T-helper 2 cell treated with Interferon-gamma antibody and Interleukin-4, amounts not matched to agents 5 μg/mL and 100 μg/mL, for 36 hours (primary cell): Measurements from ENCODE around the gene CAPN8.

Source experiments
- DNase-seq: peaks from one replicate; pipeline ENCODE4 v3.0.0; 2021; ENCODE audit warnings: low spot score
- H3K27ac Mint-ChIP-seq: one replicate; pipeline ENCODE4 v1.8.0; 2021; ENCODE audit warnings: mild to moderate bottlenecking, mixed read lengths
- H3K27me3 Mint-ChIP-seq: one replicate; pipeline ENCODE4 v1.8.0; 2021; ENCODE audit warnings: low read depth, mixed read lengths
- H3K36me3 Mint-ChIP-seq: one replicate; pipeline ENCODE4 v1.8.0; 2021; ENCODE audit warnings: low read depth, mixed read lengths
- H3K4me1 Mint-ChIP-seq: one replicate; pipeline ENCODE4 v1.8.0; 2021; ENCODE audit warnings: low read depth, mixed read lengths
- H3K4me3 Mint-ChIP-seq: one replicate; pipeline ENCODE4 v1.8.0; 2022; ENCODE audit warnings: mild to moderate bottlenecking, moderate library complexity, mixed read lengths
- H3K9me3 Mint-ChIP-seq: one replicate; pipeline ENCODE4 v1.8.0; 2021; ENCODE audit warnings: mixed read lengths

CAPN8 gene

GRCh38 chr1:223683586-223684487, 18.3 kb upstream of the CAPN8 start:
- Mint-ChIP-seq H3K36me3 (no peaks in the 10 kb centered on the region), H3K9me3 (no peaks in the 10 kb centered on the region), H3K27ac (no peak overlapping the region), H3K27me3 (peaks cover 24% of the 10 kb centered on the region), H3K4me1 (no peaks in the 10 kb centered on the region), H3K4me3 (no peak overlapping the region)
- DNase-seq = no peak

- Mint-ChIP-seq H3K27ac (no peak overlapping the region), H3K27me3 (peaks cover 24% of the 10 kb centered on the region), H3K9me3 (no peaks in the 10 kb centered on the region), H3K4me3 (no peak overlapping the region), H3K4me1 (no peaks in the 10 kb centered on the region), H3K36me3 (no peaks in the 10 kb centered on the region)
- DNase-seq = no peak
These were observed 17.0 kb upstream of the CAPN8 start for GRCh38 chr1:223682502-223682901.

- Mint-ChIP-seq H3K36me3 (no peaks in the 10 kb centered on the region), H3K27me3 (peaks cover 15% of the 10 kb centered on the region), H3K4me1 (no peaks in the 10 kb centered on the region), H3K4me3 (no peak overlapping the region), H3K27ac (no peak overlapping the region), H3K9me3 (no peaks in the 10 kb centered on the region)
- DNase-seq = no peak
These were observed 14.7 kb upstream of the CAPN8 start for GRCh38 chr1:223680188-223680587.

GRCh38 chr1:223678841-223679240, 13.3 kb upstream of the CAPN8 start:
- no peak for DNase-seq

GRCh38 chr1:223674119-223674890, 8.8 kb upstream of the CAPN8 start:
- Mint-ChIP-seq H3K27me3 (peaks cover 5% of the 10 kb centered on the region), H3K9me3 (peaks cover 7% of the 10 kb centered on the region), H3K36me3 (no peaks in the 10 kb centered on the region), H3K4me3 (no peak overlapping the region), H3K27ac (no peak overlapping the region), H3K4me1 (no peaks in the 10 kb centered on the region)
- DNase-seq = no peak

More at GRCh38 chr1:223678841-223679240, 13.3 kb upstream of the CAPN8 start:
- no peaks in the 10 kb centered on the region for H3K4me1 Mint-ChIP-seq
- no peaks in the 10 kb centered on the region for H3K36me3 Mint-ChIP-seq
- H3K27me3 Mint-ChIP-seq = peaks cover 8% of the 10 kb centered on the region
- H3K9me3 Mint-ChIP-seq = peaks cover 7% of the 10 kb centered on the region
- H3K27ac Mint-ChIP-seq = no peak overlapping the region
- H3K4me3 Mint-ChIP-seq = no peak overlapping the region

- Mint-ChIP-seq H3K27ac (no peak overlapping the region), H3K4me3 (no peak overlapping the region), H3K27me3 (peaks cover 8% of the 10 kb centered on the region), H3K36me3 (no peaks in the 10 kb centered on the region), H3K4me1 (no peaks in the 10 kb centered on the region), H3K9me3 (peaks cover 7% of the 10 kb centered on the region)
- peak; percentile 6 for DNase-seq
These were observed 5.1 kb upstream of the CAPN8 start for GRCh38 chr1:223670458-223671159.

GRCh38 chr1:223669003-223669795, 3.7 kb upstream of the CAPN8 start:
- Mint-ChIP-seq H3K9me3 (no peaks in the 10 kb centered on the region), H3K4me1 (no peaks in the 10 kb centered on the region), H3K27me3 (peaks cover 8% of the 10 kb centered on the region), H3K4me3 (no peak overlapping the region), H3K27ac (no peak overlapping the region), H3K36me3 (no peaks in the 10 kb centered on the region)
- DNase-seq = no peak

GRCh38 chr1:223667484-223668182, 2.1 kb upstream of the CAPN8 start:
- no peaks in the 10 kb centered on the region for H3K9me3 Mint-ChIP-seq
- DNase-seq = no peak
- no peaks in the 10 kb centered on the region for H3K36me3 Mint-ChIP-seq
- peaks cover 17% of the 10 kb centered on the region for H3K27me3 Mint-ChIP-seq
- peaks cover 1% of the 10 kb centered on the region for H3K4me1 Mint-ChIP-seq
- no peak overlapping the region for H3K4me3 Mint-ChIP-seq
- no peak overlapping the region for H3K27ac Mint-ChIP-seq

- Mint-ChIP-seq H3K27me3 (peaks cover 21% of the 10 kb centered on the region), H3K36me3 (no peaks in the 10 kb centered on the region), H3K27ac (no peak overlapping the region), H3K9me3 (no peaks in the 10 kb centered on the region), H3K4me3 (no peak overlapping the region), H3K4me1 (peaks cover 1% of the 10 kb centered on the region)
- no peak for DNase-seq
These were observed 1.4 kb downstream of the CAPN8 start for GRCh38 chr1:223664106-223664505.

GRCh38 chr1:223662943-223663342, 2.6 kb downstream of the CAPN8 start:
- no peak for DNase-seq
- H3K4me1 Mint-ChIP-seq = peaks cover 1% of the 10 kb centered on the region
- H3K9me3 Mint-ChIP-seq = no peaks in the 10 kb centered on the region
- no peak overlapping the region for H3K4me3 Mint-ChIP-seq
- peaks cover 18% of the 10 kb centered on the region for H3K27me3 Mint-ChIP-seq
- H3K36me3 Mint-ChIP-seq = no peaks in the 10 kb centered on the region
- no peak overlapping the region for H3K27ac Mint-ChIP-seq

GRCh38 chr1:223659711-223660110, 5.8 kb downstream of the CAPN8 start:
- Mint-ChIP-seq H3K36me3 (no peaks in the 10 kb centered on the region), H3K4me3 (no peak overlapping the region), H3K4me1 (peaks cover 1% of the 10 kb centered on the region), H3K9me3 (no peaks in the 10 kb centered on the region), H3K27ac (no peak overlapping the region), H3K27me3 (peaks cover 24% of the 10 kb centered on the region)
- no peak for DNase-seq

- H3K36me3 Mint-ChIP-seq = no peaks in the 10 kb centered on the region
- DNase-seq = no peak
- H3K4me1 Mint-ChIP-seq = peaks cover under 1% of the 10 kb centered on the region
- no peak overlapping the region for H3K4me3 Mint-ChIP-seq
- H3K27me3 Mint-ChIP-seq = peaks cover 19% of the 10 kb centered on the region
- no peaks in the 10 kb centered on the region for H3K9me3 Mint-ChIP-seq
- H3K27ac Mint-ChIP-seq = no peak overlapping the region
These were observed 7.5 kb downstream of the CAPN8 start for GRCh38 chr1:223657978-223658377.

GRCh38 chr1:223654083-223654482, 11.4 kb downstream of the CAPN8 start:
- no peak for DNase-seq
- Mint-ChIP-seq H3K27ac (no peak overlapping the region), H3K9me3 (no peaks in the 10 kb centered on the region), H3K36me3 (no peaks in the 10 kb centered on the region), H3K27me3 (peaks cover 14% of the 10 kb centered on the region), H3K4me1 (no peaks in the 10 kb centered on the region), H3K4me3 (no peak overlapping the region)
